ENCODE results near the gene GNG7.
"Not testable (repeated sequence)": the region's sequence is repeated elsewhere in the genome, so short reads cannot be mapped to it uniquely, and the experiment has no call there.

The GNG7 gene

DNA sequence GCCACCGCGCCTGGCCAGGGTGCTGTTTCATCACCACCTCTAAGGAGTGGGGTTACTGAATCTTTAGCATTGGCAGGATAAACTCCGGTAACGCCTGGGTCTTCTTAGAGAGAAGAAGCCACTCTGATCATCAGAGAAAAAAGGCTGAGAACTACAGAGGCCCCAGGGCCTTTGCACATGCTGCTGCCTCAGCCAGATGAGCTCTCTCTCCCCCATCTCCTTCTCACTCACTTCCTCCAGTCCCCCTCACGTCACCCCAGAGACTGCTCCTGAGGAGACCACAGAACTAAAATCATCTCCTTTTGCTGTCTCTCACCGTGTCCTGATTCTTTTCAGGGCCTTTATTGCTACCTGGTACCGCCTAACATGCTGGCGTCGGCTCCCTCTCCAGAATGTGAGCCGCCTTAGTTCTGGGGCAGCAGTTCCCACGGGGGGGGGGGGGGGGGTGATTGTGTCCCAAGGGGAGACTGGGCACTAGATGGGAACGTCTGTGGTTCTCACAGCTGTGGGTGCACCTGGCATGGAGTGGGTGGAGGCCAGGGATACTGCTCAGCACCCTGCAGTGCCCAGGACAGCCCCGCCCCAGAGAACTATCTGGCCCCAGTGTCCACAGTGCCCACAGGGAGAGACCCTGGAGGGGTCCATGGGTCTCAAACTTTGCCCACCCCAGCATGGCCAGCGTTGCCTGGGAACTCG, 23.8 kb upstream of the GNG7 start:
- no peak for DNase-seq

DNA sequence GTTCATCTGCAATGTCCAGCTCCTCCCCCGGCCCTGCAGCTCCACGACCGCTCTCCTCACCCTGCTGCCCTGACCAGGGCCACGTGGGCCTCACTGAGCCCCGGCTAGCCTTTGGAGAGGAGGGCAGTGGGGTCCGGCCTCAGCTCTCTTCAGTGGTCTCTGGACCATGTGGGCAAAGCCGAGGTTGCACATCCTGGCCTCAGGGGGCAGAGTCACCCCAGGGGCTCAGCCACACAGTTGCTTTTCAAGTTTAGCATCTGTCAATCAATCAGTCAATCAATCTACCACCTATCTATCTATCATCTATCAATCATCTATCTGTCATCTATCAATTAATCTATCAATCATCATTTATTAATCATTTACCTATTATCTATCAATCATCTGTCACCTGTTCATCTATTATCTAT, 21.7 kb upstream of the GNG7 start:
- no peak for DNase-seq

DNA sequence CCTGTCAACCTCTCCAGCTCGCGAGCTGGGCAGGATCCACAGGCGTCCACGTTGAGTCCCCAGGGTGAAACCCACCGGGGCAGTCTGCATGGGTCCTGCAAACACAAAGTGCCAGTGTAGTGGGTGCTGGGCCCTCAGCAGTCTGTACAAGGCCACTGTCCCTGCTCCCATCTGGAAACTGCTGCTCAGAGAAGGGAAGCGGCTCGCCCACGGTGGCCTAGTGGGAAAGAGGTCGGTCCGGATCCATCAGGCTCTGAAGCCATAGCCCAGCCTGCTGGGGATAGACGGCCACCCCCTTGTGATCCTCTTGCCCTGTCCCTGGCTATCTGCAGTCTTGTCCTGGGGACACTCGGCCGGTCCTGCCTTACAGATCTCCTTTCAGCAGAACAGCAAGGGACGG, 21.3 kb upstream of the GNG7 start:
- DNase-seq = no peak

DNA sequence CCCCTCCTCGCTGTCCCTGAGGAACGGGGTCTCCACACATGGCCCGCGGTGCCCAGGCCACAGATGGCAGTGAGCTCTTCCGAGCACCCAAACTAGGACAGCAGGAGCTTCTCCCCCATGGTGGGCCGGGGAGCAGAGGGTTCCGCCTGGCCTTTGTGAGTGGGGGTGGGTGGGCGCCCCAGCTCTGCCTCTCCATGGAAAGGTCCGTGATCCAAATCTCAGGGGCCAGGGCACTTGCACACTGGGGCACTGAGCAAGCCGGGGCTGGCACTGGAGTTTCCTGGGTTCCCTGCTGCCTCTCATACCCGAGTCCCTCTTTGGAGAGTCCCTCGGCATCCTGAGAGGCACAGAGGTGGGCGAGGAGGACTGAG, 20.8 kb upstream of the GNG7 start:
- no peak for DNase-seq

DNA sequence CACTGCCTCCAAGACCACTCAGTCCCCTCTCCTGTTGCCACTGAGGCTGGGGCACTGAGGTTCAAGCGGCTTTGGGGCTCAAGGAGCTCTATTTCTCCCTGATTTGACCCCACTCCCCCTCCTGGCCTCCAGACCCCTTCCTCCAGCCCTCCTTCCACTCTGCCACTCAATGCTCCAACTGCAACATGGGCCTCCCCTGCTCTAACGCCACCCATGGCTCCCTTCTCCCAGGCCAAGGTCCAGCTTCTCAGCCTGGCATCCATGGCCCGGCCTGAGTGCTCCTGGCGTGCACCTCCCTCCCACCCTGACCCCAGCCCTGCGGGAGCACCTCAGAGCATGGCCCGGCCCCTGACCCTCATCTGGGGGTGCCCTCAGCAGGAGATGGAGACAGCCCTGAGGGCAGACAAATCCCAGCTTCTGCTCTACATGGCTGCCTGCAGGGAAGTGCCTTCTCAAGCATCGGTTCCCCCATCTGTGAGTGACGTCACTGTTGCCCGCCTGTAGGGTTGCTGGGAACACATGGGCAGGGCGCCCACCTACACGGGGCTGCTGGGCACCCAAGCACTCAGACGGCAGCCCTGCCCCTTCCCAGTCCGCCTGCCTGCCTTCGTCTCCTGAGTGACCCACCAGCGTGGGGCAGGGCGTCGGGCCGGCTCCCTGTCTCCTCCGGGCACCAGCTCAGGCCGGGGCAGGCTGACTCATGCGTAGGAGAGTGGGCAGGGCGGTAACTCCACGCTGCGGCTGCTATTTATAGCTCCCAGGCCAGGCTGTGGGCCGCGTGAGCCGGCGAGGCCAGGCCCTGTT, 20.2 kb upstream of the GNG7 start:
- DNase-seq = no peak

DNA sequence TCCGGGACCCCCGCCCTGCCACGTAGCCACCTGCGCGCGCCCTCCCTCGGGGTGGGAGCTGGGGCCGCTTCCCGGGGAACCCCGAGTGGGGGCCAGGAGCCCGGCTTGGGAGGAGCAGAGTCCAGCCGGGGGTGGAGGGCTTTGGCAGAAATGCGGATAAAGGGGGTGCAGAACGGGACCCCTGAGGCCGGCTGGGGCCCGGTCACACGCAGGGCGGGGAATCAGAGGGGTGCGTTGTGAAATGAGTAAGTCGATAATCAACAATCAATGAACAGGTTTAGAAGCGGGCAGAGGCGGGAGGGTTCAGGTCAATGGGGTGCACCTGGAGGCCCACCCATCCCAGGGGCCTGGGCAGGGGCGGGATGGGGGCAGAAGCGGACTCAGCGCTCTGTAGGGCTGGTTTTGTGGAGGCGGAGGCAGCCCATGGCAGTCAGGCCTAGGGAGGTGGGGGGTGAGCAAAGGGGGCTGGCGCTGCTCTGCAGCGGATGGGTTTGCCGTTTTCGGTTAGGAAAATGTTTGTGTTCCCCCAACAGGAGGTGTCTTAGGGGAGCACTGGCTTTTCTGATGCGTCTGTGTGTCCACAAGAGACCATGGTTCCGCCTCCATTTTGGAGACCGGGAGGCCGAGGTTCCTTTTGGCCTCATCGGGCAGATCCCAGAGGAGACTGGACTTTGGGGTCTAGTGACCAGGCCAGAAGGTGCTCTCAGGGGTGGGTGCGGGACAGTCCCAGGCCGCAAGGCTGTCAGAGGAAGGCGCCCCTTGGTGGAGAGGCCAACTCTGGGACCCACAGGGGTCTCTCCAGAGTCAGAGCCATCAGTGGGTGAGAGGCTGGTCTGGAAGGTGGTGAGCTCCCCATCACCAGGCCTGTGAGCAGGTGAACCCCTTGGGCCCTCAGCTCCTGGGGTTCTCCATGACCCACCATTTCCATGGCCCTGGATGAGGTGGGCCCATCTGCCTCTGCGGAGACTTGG, 19.4 kb upstream of the GNG7 start:
- no peak for DNase-seq

DNA sequence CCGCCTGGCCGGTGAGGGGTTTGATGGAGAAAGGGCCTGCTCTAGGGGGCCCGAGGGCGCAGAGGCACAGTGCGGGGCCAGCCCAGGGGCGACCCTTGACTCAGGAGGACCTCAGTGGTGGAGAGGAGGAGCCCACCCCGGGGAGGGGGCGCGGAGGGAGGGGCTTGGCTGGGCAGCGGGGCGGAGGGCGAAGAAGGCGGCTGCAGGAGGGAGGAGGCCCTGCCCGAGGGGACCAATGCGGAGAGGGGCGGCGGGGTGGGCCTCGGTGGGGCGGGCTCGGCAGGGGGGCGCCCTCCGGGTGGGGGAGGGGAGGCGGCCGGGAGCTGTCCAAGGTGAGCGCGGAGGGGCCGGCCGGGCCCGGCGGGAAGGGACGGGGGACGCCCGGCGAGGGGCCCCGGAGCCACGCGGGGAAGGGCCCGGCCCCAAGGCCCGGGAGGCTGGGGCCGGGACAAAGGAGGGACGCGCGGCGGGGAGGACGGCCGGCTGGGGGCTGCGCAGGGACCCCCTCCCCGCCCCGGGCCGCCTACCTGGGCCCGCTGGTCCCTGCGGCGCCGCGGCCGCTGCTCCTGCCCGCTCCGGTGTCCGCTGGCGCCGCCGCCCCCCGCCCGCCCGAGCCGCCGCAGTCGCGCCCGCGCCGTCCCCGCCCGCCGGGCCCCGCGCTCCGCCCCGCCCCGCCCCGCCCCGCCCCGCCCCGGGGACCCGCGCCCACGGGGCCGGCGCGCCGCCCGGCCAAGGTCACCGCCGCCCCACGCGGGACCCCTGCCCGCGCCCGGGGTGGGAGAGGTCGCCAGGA, 18.5 kb upstream of the GNG7 start, which contains the start of gene DIRAS1:
TSS of gene DIRAS1 (minus strand) at position 596 of the 793 bp plus-strand sequence. CDS start 3,566 bp downstream, outside the sequence.
- DNase-seq = no peak

DNA sequence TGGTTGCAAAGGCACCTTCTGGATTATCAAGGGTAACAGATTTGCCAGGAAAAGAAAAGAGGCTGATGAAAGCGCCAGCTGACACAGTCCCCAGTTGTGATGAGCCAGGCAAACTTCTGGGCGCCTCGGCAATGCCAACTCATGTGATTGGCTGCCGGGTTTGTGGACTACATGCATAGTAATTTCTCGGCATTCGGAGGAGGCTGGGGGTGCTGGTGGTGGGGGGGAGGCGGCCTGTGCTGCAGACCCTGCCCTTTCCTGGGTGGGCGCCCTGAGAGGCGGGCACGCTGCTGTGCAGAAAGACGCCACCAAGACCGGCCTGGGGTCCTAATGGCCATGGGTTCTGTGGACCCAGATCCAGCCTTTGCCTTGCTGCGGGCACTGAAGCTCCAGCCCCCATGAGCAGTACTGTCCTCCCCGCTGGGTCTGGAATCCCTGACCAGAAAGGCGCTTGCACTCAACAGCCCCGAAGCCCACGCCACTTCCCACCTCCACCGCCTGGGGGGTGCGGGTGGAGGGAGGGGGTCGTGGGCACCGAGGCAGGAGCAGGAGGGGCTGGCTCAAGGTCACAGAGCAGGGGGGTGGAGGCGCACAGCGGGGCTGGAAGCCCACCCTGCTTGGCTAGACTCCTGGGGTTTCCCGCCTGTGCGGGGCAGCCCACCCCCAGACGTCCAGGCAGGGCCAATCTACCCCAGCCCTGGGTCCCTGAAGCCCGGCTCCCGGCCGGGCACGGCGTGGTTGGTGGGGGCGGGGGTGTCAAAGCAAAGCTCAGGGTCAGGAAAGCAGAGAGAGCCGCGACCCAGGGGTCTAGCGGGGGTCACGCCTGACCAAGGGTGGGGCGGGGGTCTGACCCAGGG, 17.7 kb upstream of the GNG7 start:
- DNase-seq = no peak

DNA sequence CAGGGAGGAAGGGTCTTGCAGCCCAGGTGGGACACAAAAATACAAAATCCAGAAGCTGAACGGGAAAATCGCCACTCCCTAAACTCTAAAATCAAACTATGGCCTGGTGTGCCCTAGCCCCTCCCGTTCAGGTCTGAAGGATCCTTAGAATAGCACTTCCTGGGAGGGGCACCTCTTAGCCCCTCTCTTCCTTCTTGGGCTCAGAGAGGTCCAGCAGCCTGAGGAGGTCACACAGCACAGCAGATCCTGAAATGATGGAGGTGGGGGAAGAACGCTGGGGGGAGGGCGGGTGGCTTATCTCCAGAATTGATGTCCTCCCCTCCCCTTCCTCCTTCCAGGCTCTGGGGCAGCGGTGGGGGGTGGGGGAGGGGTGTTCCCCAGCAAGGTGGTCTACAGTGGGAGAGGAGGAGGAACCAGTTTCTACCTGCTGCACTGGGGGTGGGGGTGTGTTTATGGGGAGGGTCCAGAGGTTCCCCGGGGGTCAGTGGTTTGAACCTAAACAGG, 16.8 kb upstream of the GNG7 start:
- DNase-seq = no peak

DNA sequence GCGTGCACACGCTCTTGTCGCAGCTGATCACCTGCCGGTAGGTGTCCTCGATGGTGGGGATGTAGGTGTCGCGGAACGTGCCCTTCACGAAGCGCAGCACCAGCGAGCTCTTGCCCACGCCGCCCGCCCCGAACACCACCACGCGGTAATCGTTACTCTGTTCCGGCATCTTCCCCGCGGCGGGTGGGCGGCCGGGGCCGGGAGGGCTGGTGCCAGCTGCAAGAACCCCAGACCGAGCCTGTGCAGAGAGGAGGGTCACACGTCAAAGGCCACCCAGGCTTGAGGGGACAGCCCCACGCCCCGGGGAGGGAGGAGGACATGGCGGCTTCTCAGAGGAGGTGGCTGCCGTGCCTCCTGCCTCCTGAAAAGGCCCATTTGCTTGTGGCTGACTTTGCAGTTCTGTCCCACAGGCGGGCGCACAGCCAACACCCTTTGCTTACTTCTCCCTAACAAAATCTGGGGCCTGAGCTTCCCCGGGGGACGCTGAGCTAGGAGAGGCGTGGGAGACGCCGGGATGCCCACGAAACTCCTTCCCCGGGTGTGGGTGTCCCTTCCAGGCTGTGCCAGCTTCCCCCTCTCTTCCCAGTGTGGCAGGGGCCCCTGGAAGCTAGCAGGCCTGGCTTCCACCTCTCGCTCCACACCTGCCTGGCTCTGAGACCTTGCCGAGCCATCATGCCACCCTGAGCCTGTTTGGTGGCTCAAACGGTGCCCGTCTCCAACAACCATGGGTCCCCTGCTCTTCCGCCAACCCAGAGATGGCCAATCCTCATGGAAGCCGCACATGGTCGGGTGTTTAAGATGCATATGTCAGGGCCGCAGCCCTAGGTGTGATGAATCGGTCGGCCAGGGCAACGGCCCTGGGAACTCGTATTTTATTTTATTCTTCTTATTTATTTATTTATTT, 15.4 kb upstream of the GNG7 start:
- DNase-seq = no peak

DNA sequence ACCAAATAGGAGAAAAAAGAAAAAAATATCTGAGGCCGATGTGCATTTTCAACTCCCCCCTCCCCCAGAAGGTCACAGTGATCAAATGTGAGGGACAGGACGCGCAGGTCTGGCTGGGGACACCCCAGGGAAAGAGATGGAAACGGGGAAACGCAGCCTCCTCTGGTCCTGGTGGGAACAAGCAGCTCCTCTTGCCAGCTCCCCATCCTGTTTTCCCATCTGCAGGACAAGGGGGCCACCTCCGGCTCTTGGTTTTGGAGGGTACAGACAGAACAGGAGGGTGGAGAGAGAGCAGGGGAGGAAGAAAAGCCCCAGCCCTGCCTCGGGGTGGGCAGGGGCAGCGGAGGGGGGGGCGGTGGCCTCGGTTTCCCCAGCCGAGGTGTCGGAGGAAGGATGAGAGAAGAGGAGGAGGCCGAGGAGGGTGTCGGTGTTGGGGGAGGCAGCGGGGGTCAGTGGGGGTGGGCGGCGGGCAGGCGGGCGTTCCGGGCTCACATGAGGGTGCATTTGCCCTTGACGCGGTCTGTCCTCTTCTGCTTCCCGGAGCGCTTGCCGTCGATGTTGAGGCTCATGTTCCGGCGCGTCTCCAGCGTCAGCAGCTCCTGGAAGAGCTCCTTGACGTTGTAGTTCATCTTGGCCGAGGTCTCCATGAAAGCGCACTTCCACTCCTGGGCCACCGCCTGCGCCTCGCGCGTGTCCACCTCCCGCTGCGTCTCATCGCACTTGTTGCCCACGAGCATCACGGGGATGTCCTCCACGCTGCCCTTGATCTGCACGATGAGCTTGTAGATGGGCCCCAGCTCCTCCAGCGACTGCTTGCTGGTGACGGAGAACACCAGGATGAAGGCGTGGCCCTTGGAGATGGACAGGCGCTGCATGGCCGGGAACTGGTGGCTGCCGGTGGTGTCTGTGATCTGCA, 14.5 kb upstream of the GNG7 start:
- no peak for DNase-seq

DNA sequence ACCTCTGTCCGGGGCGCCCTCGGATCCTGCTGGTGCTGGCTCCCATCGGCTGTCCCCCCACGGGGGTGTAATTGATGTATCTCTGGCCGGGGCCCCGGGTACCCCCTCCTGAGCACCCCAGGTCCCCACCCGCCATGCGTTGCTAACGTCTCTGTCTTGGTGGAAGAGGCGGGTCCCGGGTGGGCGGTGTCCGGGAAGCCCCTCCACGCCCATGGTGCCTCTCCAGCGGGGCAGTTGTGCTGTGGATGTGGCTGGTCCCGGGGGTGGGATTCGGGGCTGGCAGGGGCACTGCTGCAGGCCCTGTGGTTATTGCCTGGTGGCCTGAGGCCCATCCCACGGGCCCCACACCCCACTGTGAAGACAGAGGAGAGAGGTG, 13.8 kb upstream of the GNG7 start:
- DNase-seq = no peak

DNA sequence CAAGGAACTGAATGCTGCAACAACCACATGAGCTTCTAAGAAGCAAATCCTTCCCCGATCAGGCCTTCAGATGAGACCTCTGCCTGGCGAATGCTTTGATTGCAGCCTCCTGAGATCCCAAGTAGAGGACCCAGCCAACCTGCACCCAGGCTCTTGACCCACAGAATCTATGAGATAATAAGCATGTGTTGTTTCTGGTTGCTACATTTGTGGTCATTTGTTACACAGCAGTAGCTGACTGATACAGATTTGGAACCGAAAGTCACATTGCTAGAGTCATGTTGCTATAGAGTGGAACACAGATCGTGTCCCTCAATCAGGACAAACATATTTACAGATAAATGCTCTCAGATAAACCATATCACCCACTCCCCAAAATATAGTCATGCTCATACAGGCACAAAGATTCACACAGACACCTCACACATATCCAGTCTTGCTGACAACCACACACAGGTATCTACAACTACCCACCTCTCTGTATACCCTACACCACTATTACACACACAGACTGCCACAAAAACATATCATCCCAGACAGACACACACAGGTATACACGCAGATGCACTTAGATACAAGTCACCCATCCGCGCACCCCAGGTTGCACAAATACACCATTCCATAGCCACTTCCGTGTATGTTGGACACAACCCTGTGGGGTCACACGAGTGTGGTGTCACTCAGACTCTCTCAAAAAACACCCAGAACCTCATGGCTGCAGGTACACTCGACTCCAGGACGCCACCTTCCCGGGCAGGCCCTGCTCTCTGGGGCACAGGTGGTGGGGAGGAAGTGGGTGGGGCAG, 13.2 kb upstream of the GNG7 start:
- no peak for DNase-seq

DNA sequence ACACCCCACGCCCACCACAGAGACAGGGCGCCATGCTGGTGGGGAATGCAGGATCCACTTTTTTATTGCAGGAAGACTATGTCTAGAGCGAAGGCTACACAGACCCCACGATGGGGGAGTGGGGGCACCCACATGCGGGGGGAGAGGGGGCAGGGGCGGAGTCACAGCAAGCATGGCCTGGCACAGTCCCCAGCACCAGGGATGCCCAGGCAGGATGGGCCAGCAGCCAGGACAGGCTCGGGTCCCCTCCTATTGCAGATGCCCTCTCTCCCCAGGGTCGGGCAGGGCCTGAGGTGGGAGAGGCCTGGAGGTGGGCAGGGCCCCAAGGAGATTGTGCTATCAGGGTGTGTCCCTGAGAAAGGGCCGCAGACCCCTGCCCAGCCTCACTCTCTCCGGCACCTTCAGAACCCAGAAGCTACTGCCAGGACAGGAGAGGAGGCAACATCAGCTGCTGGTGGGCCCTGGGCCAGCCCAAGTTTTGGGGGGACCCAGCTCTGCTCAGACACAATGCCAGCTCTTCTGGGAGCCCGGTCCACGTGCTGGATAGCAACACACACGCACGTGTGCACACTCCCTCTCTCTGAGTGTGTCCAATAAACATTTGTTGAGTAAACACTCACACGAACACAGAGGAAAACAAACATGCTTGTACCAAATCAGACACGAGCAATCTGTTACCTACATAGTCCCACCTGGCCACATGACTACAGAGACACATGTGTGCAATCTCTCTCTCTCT, 12.2 kb upstream of the GNG7 start:
- DNase-seq = no peak

DNA sequence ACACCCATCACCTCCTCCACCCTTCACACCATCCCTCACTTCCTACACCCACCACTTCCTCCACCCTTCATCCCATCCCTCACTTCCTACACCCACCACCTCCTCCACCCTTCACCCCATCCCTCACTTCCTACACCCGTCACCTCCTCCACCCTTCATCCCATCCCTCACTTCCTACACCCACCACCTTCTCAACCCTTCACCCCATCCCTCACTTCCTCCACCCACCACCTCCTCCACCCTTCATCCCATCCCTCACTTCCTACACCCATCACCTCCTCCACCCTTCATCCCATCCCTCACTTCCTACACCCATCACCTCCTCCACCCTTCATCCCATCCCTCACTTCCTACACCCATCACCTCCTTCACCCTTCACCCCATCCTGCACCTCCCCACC, 11.6 kb upstream of the GNG7 start:
- DNase-seq = not testable (repeated sequence)

DNA sequence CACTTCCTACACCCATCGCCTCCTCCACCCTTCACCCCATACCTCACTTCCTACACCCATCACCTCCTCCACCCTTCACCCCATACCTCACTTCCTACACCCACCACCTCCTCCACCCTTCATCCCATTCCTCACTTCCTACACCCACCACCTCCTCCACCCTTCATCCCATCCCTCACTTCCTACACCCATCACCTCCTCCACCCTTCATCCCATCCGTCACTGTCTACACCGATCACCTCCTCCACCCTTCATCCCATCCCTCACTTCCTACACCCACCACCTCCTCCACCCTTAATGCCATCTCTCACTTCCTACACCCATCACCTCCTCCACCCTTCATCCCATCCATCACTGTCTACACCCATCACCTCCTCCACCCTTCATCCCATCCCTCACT, 10.7 kb upstream of the GNG7 start:
- not testable (repeated sequence) for DNase-seq

DNA sequence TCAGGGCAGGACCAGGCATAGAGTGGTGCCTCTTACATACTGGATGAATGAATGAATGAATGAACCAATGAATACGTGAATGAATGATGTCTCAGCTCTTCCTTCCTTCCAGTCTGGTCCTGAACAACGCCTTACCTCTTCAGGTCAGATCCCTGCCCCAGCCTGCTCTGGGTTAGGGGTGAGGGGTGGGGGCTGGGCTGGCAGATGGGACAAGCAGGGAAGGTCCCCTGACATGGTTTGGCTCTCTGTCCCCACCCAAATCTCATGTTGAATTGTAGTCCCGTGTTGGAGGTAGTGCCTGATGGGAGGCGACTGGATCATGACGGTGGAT, 9.3 kb upstream of the GNG7 start:
- no peak for DNase-seq
